Measurements from ENCODE around the gene GPM6B. TPM values are rescaled to one million over a fixed set of nuclear protein-coding genes. Genes with fewer than 3 reads are reported as not detected.

GPM6B gene, protein sequence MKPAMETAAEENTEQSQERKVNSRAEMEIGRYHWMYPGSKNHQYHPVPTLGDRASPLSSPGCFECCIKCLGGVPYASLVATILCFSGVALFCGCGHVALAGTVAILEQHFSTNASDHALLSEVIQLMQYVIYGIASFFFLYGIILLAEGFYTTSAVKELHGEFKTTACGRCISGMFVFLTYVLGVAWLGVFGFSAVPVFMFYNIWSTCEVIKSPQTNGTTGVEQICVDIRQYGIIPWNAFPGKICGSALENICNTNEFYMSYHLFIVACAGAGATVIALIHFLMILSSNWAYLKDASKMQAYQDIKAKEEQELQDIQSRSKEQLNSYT
- total RNA-seq = 380 TPM

DNA sequence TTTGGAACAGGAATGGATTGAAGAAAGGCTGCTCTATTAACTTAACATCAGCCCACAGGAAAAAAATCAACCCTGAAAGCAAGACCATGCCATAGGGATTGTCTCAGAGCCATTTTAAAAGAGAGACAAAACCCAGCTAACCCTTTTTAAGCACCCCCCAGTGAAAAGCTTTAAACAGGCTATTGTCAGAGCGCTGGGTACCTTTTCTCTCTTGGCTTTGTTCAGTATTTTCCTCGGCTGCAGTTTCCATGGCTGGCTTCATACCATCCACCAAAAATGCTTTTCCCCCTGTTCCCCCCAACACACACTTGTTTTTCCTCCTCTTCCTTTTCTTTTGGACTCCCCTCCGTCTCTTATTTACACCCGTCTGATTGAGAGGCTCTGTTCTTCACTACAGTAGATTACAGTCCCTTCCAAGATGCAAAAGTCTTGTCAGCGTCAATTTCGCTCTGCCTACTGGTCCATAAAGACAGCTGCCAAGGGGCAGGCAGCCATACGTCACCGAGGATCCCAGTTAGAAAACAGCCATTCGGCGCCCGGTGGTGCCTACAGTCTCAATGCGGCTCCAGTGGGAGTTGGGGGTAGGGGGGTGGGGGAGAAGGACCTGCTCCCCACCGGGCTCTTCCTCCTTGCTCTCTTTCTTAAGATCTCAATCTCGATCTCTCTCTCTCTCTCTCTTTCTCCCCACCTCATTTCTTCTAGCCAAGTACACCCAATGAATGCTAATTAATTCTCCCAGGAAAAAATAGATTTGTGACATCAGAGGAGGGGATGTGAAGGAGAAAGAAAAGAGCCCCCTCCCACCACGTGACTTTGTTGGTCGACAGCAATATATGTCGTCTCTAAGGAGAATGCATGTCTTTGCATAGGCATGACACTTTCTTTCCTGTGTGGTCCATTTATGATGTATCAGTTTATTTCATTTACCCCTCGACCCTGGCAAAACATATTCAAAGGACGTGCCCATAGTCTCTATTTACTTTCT, at the start of gene GPM6B:
GPM6B (minus strand) TSS at position 451 of the 985 bp plus-strand sequence; CDS start at position 262, 189 bp downstream.
- FAIRE-seq (no peak), DNase-seq (ENCODE audit: low spot score in 2 of 2) (no peak)

DNA sequence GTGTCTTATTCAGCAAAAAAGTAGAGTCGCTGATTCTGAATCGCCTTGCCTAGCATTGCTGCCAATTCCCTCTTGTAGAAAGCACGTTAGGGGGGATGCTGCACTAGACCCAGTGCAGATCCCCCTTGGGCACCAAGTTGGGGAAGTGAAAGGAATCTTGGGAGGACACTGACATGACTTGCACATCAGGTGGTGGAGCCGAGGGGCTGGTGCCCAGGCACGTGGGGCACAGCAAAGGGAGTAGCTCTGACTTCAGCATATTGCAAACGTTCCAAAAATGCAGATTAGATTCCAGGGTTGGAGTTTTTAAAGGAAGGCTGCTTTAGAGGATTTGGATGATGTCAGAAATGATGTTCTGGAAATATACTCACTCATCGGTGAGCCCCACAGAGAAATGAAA, 47.4 kb upstream of the GPM6B start:
- DNase-seq (ENCODE audit: low spot score in 2 of 2) (no peak), FAIRE-seq (no peak)

DNA sequence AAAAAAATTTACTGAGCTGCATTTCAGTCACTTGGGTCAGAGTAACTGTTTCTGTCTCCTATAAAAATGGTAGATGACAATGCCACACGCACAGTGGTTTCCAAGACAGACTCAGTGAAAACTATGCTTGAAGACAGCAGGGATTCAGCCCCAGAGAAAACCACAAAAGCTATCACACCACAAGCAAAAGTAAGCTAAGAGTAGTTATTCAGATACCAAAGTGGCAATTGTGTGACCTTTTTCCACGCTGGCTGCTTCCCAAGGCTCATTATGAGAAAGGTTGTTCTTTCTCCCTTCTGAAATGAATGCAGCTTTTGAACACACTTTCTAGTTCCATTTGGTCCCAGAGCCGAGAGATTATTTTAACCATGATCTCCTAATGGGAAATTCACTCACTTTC, 46.4 kb upstream of the GPM6B start:
- DNase-seq (ENCODE audit: low spot score in 2 of 2) = no peak
- FAIRE-seq = no peak

DNA sequence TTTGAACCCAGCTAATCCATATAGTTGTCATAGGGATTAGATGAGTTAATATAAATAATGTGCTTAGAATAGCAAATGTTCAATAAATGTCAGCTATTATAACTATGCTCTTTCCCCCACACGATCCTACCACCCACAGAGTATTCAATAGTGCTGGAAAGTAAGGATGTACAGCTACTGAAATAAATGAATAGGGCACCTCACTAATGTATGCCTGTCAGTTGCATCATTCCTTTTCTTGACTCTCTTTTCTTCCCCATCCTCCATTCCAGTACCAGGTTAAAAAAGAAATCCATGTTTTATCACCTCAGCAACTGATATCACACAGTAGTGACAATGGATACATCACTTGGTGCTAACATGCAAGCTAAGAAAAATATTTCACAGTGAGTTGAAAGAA, 42.8 kb upstream of the GPM6B start:
- DNase-seq (ENCODE audit: low spot score in 2 of 2) (no peak), FAIRE-seq (no peak)

DNA sequence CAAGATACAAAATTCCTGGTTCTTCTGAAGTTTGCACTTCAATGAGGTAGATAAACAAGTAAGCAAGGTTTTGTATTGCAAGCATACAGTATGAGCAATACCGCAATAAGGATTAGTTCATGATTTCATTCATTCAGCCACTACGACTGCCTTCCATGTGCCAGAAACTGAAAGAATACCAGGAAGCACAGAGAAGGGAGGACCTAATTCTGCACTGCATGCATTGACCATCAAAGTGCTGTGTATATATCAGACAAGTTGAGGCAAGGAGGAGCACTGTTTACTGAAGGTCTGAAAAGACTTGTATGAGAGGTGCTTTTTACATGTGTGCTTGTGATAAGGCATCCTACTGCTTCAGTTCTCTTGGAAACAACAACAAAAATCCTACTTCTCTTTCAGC, 40.9 kb upstream of the GPM6B start:
- FAIRE-seq = no peak

DNA sequence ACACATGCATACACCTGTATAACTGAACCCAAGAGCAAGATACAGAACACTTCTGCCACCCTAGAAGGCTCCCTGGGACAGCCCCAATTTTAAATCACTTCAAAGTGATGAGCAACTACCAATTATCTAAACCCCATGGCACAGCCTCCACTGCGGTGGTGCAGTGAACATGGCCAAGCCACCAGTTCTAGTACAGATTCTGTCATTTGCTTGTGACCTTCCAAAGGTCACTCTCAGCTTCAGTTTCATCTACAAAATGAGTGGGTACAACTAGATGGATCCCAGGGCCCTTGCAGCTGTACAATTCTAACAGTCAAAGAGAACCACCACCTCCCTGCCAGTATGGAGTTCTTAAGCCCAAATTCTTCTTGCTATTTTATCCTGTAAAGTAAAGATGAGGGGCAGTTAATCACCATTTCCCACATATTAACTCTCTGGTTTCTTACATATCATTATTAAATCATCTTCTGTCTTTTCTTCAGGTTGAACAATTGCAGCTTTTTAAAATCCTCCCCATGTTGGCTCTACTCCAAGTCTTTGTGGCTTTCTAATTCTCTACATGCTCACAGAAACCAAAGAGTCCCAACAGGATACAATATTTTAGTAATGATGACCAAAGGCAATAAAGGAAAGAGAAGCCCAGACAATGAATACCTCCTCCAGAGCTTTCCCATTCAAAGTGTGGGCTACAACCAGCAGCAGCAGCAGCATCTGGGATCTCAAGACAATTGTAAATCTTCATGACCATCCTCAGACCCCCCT, 39.0 kb upstream of the GPM6B start:
- FAIRE-seq (no peak), DNase-seq (ENCODE audit: low spot score in 2 of 2) (no peak)

More for the DNA sequence above, 40.9 kb upstream of the GPM6B start:
- no peak for DNase-seq (ENCODE audit: low spot score in 2 of 2)

DNA sequence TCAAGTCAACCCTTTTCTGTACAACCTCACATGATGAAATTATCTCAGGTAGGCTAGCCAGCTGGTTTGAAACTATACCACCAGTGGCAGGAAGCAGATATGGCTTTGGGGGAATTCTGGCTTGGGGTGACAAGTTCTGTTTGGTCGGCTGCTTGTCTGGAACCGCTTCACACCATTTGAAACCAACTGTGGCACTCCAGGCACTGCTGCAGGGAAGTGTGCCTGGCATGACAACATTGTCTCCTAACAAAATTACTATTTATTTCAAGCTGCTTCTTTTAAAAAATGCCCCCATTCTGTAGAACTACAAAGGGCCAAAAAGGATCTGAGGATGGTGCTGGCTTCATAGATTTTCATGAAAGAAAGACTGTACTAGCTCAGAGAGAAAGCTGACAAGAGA, 37.1 kb upstream of the GPM6B start:
- no peak for FAIRE-seq

DNA sequence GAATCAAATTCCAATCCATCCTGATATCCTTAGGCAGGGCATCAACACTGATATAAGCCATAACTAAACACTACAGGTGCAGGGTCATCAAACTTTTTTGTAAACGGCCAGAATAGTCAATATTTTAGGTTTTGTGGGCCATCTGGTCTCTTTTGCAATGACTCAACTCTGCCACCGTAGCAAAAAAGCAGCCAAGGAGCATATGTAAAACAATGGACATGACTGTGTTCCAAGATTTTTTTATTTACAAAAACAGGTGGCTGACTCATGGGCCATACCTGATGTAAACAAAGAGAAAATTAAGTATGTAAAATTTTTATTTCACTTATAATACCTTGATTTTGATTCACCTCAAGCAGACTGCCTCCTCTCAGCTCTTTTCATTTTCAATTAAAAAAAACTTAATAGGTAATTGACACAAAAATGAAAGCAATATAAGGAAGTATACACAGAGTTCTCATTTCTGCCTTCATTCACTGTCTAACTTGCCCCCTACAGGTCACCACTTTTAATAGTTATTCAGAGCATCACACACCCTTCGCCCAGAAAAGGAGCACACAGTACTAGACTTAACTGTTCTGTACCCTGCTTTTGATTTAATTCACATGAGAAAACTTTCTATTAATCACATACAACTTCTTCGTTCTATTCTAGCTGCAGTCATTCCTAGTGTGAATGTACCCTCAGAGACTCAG, 35.3 kb upstream of the GPM6B start:
- FAIRE-seq (no peak), DNase-seq (ENCODE audit: low spot score in 2 of 2) (no peak)

More for the DNA sequence above, 37.1 kb upstream of the GPM6B start:
- no peak for DNase-seq (ENCODE audit: low spot score in 2 of 2)

DNA sequence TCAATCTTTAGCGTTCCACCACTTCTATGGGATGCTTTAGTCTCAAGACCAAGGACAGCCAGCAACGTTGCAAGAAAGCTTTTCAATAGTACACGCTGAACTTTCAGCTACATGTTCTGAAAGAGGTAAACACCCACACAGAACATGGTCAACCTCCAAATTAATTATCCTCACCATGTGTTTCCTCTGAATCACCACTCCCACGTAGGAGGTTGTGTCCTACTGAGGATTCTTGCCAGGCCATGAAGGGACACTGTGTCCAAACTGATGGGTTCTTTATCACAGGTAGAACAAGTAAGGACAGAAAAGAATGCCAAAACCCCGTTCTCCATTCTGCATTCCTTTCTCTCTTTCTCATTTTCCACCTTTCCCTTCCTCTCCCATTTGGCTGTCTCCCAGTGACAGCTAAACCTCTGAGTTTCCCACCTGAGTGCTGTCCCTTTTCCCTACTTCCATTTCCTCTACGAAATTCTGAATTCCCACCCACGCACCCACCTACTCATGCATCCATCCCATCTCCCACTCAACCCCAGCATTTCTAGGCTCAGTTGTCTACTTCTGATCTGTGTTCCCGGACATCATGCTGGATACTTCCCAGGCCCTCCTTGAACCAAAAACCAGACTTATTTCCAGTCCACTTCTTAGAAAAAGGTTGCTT, 29.0 kb upstream of the GPM6B start:
- no peak for FAIRE-seq
- DNase-seq (ENCODE audit: low spot score in 2 of 2) = no peak

DNA sequence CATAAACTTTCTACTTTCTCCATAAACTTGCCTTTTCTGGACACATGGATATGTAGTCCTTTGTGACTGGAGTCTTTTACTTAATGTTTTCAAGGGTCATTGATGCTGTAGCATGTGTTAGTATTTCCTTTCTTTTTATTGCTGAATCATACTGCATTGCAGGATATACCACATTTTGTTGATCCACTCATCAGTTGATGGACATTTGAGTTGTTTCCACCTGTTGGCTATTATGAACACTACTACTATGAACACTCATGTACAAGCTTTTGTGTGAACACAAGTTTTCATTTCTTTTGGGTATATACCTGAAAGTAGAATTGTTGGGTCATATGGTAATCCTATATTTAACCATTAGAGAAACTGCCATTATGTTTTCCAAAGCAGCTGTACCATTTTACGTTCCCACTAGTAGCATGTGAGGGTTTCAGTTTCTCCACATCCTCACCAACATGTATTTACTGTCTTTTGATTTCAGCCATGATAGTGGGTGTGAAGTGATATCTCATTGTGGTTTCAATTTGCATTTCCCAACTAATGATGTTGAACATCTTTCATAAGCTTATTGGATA, 26.3 kb upstream of the GPM6B start:
- FAIRE-seq = no peak
- DNase-seq (ENCODE audit: low spot score in 2 of 2) = no peak

DNA sequence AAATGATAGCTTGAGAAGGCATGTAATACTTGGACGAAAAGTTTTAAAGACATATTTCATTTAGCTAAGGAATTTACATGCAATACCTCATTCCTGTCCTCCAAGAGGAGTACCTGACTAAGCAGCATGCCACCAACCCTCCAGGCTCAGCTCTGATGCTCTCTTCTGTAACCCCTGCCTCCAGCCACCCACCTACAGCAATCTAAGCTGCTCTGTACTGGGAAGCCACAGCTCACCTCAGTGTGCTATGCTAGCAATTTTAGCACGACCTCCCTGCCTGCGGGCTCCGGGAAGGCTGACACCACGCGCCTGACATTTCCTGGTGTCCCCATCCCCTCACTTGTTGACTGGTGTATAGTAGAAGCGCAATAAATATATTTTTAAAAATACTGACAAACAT, 23.2 kb upstream of the GPM6B start:
- DNase-seq (ENCODE audit: low spot score in 2 of 2) (no peak), FAIRE-seq (no peak)

DNA sequence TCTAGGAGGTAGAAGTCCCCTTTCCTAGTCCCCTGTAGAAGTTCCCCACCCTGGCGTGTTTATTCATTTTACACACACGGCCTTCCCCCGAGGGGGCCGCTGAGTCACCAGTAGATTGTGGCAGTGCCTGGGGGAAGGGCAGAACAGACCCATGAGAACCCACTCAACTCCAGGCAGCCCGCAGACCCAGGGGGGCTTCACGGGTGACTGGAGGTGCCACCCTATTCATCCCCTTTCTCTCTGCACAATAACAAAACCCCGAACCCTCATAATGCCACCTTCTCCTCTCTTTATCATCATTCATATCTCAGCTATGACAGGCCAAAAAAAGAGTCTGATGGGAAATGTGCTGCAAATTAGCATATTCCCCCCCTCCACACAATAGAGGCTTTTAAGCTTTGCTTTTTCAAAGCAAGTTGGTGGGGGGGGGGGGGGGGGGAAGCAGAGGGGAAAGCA, 20.4 kb upstream of the GPM6B start:
- no peak for DNase-seq (ENCODE audit: low spot score in 2 of 2)
- no peak for FAIRE-seq

DNA sequence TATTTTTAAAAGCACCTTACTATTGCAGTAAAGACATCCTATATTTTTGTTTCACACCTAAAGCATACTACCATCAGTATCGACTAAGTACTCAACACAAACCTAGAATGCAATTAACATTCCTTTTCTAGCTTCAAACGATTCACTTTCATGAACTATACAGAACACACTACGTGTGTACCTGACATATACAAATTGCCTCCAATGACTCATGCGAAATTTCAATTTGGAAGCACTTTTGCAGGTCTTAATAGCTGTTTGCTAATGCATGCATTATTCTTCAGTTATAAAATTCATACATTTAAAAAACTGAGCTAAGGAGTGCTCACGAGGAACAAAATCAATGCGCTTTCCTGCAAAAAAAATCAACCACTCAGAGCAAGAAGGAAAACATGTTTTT, 19.7 kb upstream of the GPM6B start:
- FAIRE-seq = no peak

DNA sequence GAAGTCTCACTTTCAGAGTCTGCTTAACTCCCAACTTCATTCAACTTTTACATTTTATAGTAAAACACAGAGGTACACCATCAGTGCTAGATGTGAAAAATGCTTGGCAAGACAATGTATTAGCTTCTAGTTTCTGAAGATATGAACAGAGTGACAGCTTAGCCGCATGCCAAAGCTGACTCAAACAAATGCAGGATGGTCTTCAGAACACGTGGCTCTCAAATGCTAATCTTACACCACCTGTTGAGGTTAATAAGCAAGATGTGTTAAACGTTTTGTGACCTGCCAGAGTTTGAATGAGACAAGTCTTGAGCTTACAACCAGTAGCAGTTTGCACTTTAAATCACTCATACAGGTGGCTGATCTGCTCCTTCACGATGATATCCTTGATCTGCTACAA, 18.9 kb upstream of the GPM6B start:
- DNase-seq (ENCODE audit: low spot score in 2 of 2) = no peak
- no peak for FAIRE-seq

More for the DNA sequence above, 19.7 kb upstream of the GPM6B start:
- no peak for DNase-seq (ENCODE audit: low spot score in 2 of 2)

DNA sequence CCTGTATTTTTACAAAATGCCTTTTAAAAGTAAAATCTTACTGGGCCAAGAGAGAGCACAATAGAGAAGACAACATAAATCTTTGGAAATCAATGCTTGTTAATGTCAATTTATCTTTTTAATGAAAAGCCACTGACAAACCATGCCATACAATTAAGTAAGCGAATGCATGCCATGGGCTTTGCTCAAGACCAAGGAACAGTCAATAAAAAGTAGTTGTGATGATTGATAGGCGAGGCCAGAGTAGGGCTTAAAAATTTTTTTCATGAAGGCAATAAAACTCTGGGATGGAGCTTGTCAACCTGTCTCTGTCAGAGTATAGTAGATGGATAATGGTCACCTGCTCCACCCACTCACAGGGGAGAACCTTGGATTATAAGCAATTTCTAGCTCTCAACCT, 17.5 kb upstream of the GPM6B start:
- no peak for DNase-seq (ENCODE audit: low spot score in 2 of 2)
- FAIRE-seq = no peak

DNA sequence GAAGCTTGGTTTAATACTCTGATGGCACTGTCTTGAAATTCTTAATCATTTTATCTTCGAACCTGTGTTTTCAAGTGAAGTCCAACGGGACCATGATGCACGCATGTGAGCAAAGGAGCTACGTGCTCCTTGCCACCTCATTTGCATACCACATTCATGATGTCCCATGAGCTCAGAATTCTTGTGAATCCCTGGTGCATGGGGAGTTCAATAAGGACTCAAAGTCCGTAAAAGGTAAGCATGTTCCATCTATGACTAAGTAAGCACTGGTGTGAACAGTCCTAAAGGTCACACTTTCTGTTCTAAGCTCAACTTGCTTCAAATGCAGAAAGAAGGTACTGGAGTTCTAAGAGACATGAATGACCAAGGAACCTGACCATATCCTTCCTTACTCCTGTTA, 13.1 kb upstream of the GPM6B start:
- FAIRE-seq (no peak), DNase-seq (ENCODE audit: low spot score in 2 of 2) (no peak)

DNA sequence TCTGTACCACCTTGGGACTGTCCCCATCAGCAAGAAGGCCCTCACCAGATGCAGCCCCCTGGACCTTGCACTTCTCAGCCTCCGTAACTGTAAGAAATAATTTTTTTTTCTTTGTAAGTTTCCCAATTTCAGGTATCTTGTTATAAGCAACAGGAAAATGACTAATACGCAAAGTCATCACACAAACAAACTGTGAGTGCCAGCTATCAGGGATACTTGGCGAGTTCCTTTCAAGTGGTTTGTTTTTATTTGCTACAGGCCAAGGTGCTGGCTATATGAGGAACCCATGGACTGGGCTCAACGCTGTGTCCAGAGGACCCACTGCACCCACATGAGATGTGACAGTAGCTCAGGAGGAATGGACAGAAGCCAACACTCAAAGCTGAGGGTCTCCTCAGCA, 11.5 kb upstream of the GPM6B start:
- no peak for DNase-seq (ENCODE audit: low spot score in 2 of 2)
- FAIRE-seq = no peak

DNA sequence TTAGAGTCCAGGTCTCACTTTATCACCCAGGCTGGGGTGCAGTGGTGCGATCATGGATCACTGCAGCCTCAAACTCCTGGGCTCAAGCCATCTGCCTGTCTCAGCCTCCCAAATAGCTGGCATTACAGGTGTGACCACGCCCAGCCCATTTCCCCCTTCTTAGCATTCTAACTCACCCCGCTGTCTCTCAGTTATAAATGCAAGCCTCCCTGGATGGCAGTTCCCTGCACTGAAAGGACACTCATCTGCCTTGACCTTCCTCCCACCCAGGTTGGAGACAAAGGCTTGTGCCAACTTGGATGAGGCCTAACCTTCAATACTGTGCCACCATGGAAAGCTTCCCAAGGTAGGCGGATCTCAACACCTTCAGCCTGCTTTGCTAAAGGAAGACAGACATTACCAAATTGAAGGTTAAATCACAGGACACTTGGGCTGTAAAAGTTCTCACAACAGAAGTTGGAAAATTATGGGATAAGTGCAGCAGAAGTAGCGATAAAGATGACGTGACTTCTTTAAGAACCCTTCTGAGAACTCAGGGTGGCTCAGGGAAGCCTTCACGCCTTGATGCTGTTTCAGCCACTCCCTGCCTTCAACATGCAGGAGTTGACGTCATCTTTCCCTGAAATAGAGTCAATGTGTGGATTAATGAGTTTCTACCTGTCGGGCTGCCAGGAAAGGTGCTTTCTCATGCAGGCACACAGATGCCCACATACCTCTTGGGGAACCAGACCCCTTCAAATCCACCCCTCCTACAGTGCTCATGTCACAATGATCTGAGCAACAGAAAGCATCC, 10.6 kb upstream of the GPM6B start:
- no peak for FAIRE-seq
- DNase-seq (ENCODE audit: low spot score in 2 of 2) = no peak
